C4-2B (cell line): ENCODE data around the gene SLC35A4.
"Not testable (repeated sequence)": the region's sequence is repeated elsewhere in the genome, so short reads cannot be mapped to it uniquely, and the experiment has no call there.

Experiments
- H3K27ac ChIP-seq: fragments of 450-650 bp; 2 replicates; pipeline ENCODE4 v1.5.1; 2017
- CTCF ChIP-seq: fragments of 450-650 bp; conservative IDR thresholded peaks from 2 replicates; pipeline ENCODE4 v1.5.1; 2017; ENCODE audit warnings: mild to moderate bottlenecking
- ZFX ChIP-seq: fragments of 450-650 bp; IDR thresholded peaks from 2 replicates; pipeline ENCODE4 v1.6.1; 2017

Gene SLC35A4

GRCh38 chr5:140595538-140596300 is 31.1 kb downstream of the SLC35A4 start:
- no peak for TF ChIP-seq CTCF
- no peak for TF ChIP-seq ZFX
- no peak overlapping the region for H3K27ac ChIP-seq

- H3K27ac ChIP-seq, result no peak overlapping the region
- TF ChIP-seq ZFX (no peak), CTCF (no peak)
Measured at GRCh38 chr5:140596321-140596741, 31.7 kb downstream of the SLC35A4 start.

GRCh38 chr5:140598836-140599235 is 34.2 kb downstream of the SLC35A4 start:
- no peak for TF ChIP-seq ZFX
- TF ChIP-seq CTCF, result no peak
- no peak overlapping the region for H3K27ac ChIP-seq

- TF ChIP-seq ZFX (no peak), CTCF (no peak)
- H3K27ac ChIP-seq, result no peak overlapping the region
Measured at GRCh38 chr5:140600096-140600495, 35.5 kb downstream of the SLC35A4 start.

GRCh38 chr5:140602147-140602546 is 37.5 kb downstream of the SLC35A4 start:
- no peak overlapping the region for H3K27ac ChIP-seq

GRCh38 chr5:140603446-140603698 is 38.7 kb downstream of the SLC35A4 start:
- not testable (repeated sequence) for H3K27ac ChIP-seq

More at GRCh38 chr5:140602147-140602546, 37.5 kb downstream of the SLC35A4 start:
- TF ChIP-seq CTCF (no peak), ZFX (no peak)

GRCh38 chr5:140603734-140604133 is 39.1 kb downstream of the SLC35A4 start:
- no peak overlapping the region for H3K27ac ChIP-seq
- no peak for TF ChIP-seq CTCF
- TF ChIP-seq ZFX, result no peak

- no peak for TF ChIP-seq CTCF
- TF ChIP-seq ZFX, result no peak
- no peak overlapping the region for H3K27ac ChIP-seq
Measured at GRCh38 chr5:140605879-140606278, 41.3 kb downstream of the SLC35A4 start.
